IMR-90 (cell line): ENCODE measurements around the gene ACOX3. TPM values are rescaled to one million over a fixed set of nuclear protein-coding genes. Genes with fewer than 3 reads are reported as not detected.
"Not testable (repeated sequence)": the region's sequence is repeated elsewhere in the genome, so short reads cannot be mapped to it uniquely, and the experiment has no call there.

Source experiments
- ATAC-seq: fragments of 200-7000 bp; cut with Tn5 transposase; 2 replicates; pipeline ENCODE4 v1.9.1; 2020; ENCODE audit warnings: low read depth, mild to moderate bottlenecking, moderate library complexity
- BruUV-seq: library from RNA; stranded (reverse); fragments of 400-500 nt; replicated peaks from 2 replicates; lab custom pipeline; 2021; lab: Mats Ljungman, UMichigan
- CTCF ChIA-PET: fragments of 300-600 bp; formaldehyde crosslinking; extraction: SDS; loops from one replicate; lab custom pipeline; 2021; ENCODE audit warnings: antibody characterized with exemption; lab: Yijun Ruan, JAX
- POLR2A ChIA-PET: fragments of 300-600 bp; sonication (Branson Sonifier 250); formaldehyde crosslinking; loops from one replicate; lab custom pipeline; 2022; ENCODE audit warnings: antibody characterized with exemption; ENCODE audit not compliant: unreplicated experiment; lab: Charles Lee
- DNase-seq: peaks from one replicate; pipeline ENCODE4 v3.0.0; 2013
- H2AFZ ChIP-seq: replicated peaks from 2 replicates; pipeline ENCODE3; 2013; ENCODE audit warnings: low read length, mild to moderate bottlenecking; ENCODE audit not compliant: poor library complexity
- H2AK5ac ChIP-seq: 2 replicates; pipeline ENCODE4 v1.6.1; 2013; ENCODE audit warnings: low read depth, low read length, inconsistent platforms
- H2AK9ac ChIP-seq: replicated peaks from 2 replicates; pipeline ENCODE3; 2013; ENCODE audit warnings: mild to moderate bottlenecking, low read depth, low read length, moderate library complexity; ENCODE audit not compliant: poor library complexity
- H2BK120ac ChIP-seq: 2 replicates; pipeline ENCODE4 v1.6.1; 2013; ENCODE audit warnings: low read depth, low read length, inconsistent platforms
- H2BK15ac ChIP-seq: 3 replicates; pipeline ENCODE4 v1.6.1; 2013; ENCODE audit warnings: low read depth, low read length, inconsistent platforms
- H2BK20ac ChIP-seq: 2 replicates; pipeline ENCODE4 v1.6.1; 2013; ENCODE audit warnings: low read depth, mild to moderate bottlenecking, inconsistent platforms, low read length, moderate library complexity
- H2BK5ac ChIP-seq: 2 replicates; pipeline ENCODE4 v1.6.1; 2013; ENCODE audit warnings: mild to moderate bottlenecking, low read depth, low read length, inconsistent platforms; ENCODE audit not compliant: poor library complexity, severe bottlenecking
- H3K14ac ChIP-seq: replicated peaks from 2 replicates; pipeline ENCODE4 v1.6.1; 2013; ENCODE audit warnings: low read depth, low read length, inconsistent platforms
- H3K18ac ChIP-seq: 2 replicates; pipeline ENCODE4 v1.6.1; 2013; ENCODE audit warnings: low read depth, low read length, control low read depth
- H3K23ac ChIP-seq: 2 replicates; pipeline ENCODE4 v1.6.1; 2013; ENCODE audit warnings: low read depth, low read length, inconsistent platforms
- H3K27ac ChIP-seq: 2 replicates; pipeline ENCODE4 v1.5.1; 2013; ENCODE audit warnings: mild to moderate bottlenecking, control low read depth, low read length; ENCODE audit not compliant: insufficient read depth
- H3K27me3 ChIP-seq: 2 replicates; pipeline ENCODE4 v1.6.1; 2013; ENCODE audit warnings: low read length; ENCODE audit not compliant: control insufficient read depth, insufficient read depth
- H3K36me3 ChIP-seq: 2 replicates; pipeline ENCODE4 v1.6.1; 2013; ENCODE audit warnings: low read length, mixed read lengths; ENCODE audit not compliant: control insufficient read depth, insufficient read depth
- H3K4ac ChIP-seq: 2 replicates; pipeline ENCODE4 v1.6.1; 2013; ENCODE audit warnings: low read depth, low read length, inconsistent platforms
- H3K4me1 ChIP-seq: 2 replicates; pipeline ENCODE4 v1.6.1; 2013; ENCODE audit warnings: low read length, mixed read lengths; ENCODE audit not compliant: control insufficient read depth, insufficient read depth
- H3K4me2 ChIP-seq: 2 replicates; pipeline ENCODE4 v1.6.1; 2013; ENCODE audit warnings: low read depth, mild to moderate bottlenecking, control low read depth, low read length, moderate library complexity
- H3K4me3 ChIP-seq: 2 replicates; pipeline ENCODE4 v1.5.1; 2013; ENCODE audit warnings: low read depth, mild to moderate bottlenecking, control low read depth, low read length, moderate library complexity; ENCODE audit not compliant: insufficient read depth
- H3K56ac ChIP-seq: 2 replicates; pipeline ENCODE4 v1.6.1; 2013; ENCODE audit warnings: low read length, inconsistent platforms; ENCODE audit not compliant: insufficient read depth; ENCODE audit errors: extremely low read depth
- H3K79me1 ChIP-seq, 2 experiments: 2 replicates each; pipeline ENCODE4 v1.6.1; 2013; ENCODE audit warnings: low read length in 2 of 2, inconsistent platforms in 1 of 2, low read depth in 1 of 2
- H3K9ac ChIP-seq: 2 replicates; pipeline ENCODE4 v1.6.1; 2013; ENCODE audit warnings: low read depth, low read length, control low read depth
- H3K9me1 ChIP-seq: 2 replicates; pipeline ENCODE4 v1.6.1; 2013; ENCODE audit warnings: low read length, inconsistent platforms; ENCODE audit not compliant: insufficient read depth
- H3K9me3 ChIP-seq: 2 replicates; pipeline ENCODE4 v1.6.1; 2013; ENCODE audit warnings: low read length; ENCODE audit not compliant: control insufficient read depth, insufficient read depth
- H4K20me1 ChIP-seq: 2 replicates; pipeline ENCODE4 v1.6.1; 2013; ENCODE audit warnings: low read length, inconsistent platforms; ENCODE audit not compliant: insufficient read depth
- H4K5ac ChIP-seq: 2 replicates; pipeline ENCODE4 v1.6.1; 2013; ENCODE audit warnings: mild to moderate bottlenecking, low read depth, low read length, control low read depth
- H4K8ac ChIP-seq, 2 experiments: 2 replicates each; pipeline ENCODE4 v1.6.1; 2013; ENCODE audit warnings: low read depth in 2 of 2, low read length in 2 of 2, control low read depth in 1 of 2, inconsistent platforms in 1 of 2
- H4K91ac ChIP-seq: 2 replicates; pipeline ENCODE4 v1.6.1; 2013; ENCODE audit warnings: low read depth, low read length, inconsistent platforms; ENCODE audit not compliant: insufficient read depth
- WGBS, 2 experiments: methylation state at CpG; one replicate each; pipeline versions ENCODE4 v1.1.5 to v1.1.7; 2013; ENCODE audit warnings: missing lambda C conversion rate in 2 of 2; ENCODE audit not compliant: insufficient read length in 1 of 2; ENCODE audit errors: extremely low coverage in 2 of 2; 5-methylcytosine and 5-hydroxymethylcytosine counted together
- dilution Hi-C: fragments of 300-500 bp; cut with HindIII; formaldehyde crosslinking; loops from one replicate; pipeline ENCODE4 v1.14.3; 2018; ENCODE audit warnings: low sequenced_read_pairs; ENCODE audit not compliant: unreplicated experiment
- in situ Hi-C: fragments of 300-500 bp; cut with MboI; formaldehyde crosslinking; loops from 3 replicates; pipeline ENCODE4 v1.14.3; 2019; ENCODE audit warnings: low sequenced_read_pairs, inconsistent platforms, mixed read lengths
- intact Hi-C: fragments of 100-400 bp; cut with micrococcal nuclease; formaldehyde crosslinking; loops from 2 replicates; pipeline ENCODE4 v1.10.0; 2022
- polyA plus RNA-seq, 3 experiments: library from polyadenylated mRNA; depleted of rRNA; stranded (reverse); fragments of >200 nt; gene quantifications; 2 replicates each; pipeline ENCODE4 v1.2.3, GENCODE V29; 2012; ENCODE audit warnings: low replicate concordance in 1 of 3
- total RNA-seq: library from RNA; depleted of rRNA; stranded (reverse); fragments of >200 nt; gene quantifications from 2 replicates; pipeline ENCODE4 v1.2.3, GENCODE V29; 2012

Gene ACOX3
- total and polyA plus RNA-seq, 2 of the 4 experiments (the other 2 are of a cell fraction) = 15.2 to 25.8 TPM

DNA sequence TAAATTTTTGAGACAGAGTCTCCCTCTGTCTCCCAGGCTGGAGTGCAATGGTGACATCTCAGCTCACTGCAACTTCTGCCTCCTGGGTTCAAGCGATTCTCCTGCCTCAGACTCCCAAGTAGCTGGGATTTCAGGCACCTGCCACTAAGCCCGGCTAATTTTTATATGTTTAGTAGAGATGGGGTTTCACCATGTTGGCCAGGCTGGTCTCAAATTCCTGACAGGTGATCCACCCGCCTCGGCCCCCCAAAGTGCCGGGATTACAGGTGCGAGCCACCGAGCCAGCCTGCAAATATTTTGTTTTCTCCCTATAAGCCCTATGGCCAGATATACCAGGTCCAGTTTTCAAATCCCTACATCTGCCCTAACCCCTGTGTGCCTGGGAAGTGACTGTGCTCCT, 99.2 kb downstream of the ACOX3 start:
- H4K8ac ChIP-seq, H3K4me3 ChIP-seq, H2AK5ac ChIP-seq, in situ Hi-C loops, H4K20me1 ChIP-seq, H3K56ac ChIP-seq, H3K4me2 ChIP-seq, H3K14ac ChIP-seq, H2AFZ ChIP-seq, H3K9me3 ChIP-seq, H4K5ac ChIP-seq, H3K79me1 ChIP-seq, H3K4ac ChIP-seq, H3K27me3 ChIP-seq, H3K9me1 ChIP-seq, H2BK120ac ChIP-seq, CTCF ChIA-PET, H2BK5ac ChIP-seq, H3K27ac ChIP-seq, H2BK15ac ChIP-seq, DNase-seq, ATAC-seq, H3K36me3 ChIP-seq, H3K18ac ChIP-seq, H2AK9ac ChIP-seq, BruUV-seq, H4K91ac ChIP-seq, H3K23ac ChIP-seq, H3K9ac ChIP-seq, dilution Hi-C loops, H3K4me1 ChIP-seq, H2BK20ac ChIP-seq, POLR2A ChIA-PET, intact Hi-C loops: not testable (repeated sequence)
- WGBS, 2 experiments = 96% methylated on average over 4 of the region's 7 CpGs; no CpG with 5 or more reads in 1 of the 2 experiments
